SK-N-SH (cell line): ENCODE results near the gene LILRB4. TPM values are rescaled to one million over a fixed set of nuclear protein-coding genes. Genes with fewer than 3 reads are reported as not detected.

Experiments used
- CTCF ChIA-PET: fragments of 300-600, 350-600 bp; formaldehyde crosslinking; extraction: SDS; loops from one replicate; lab custom pipeline; 2021; lab: Yijun Ruan, JAX
- POLR2A ChIA-PET: fragments of 350-600 bp; sonication (Branson Sonifier 250); formaldehyde crosslinking; extraction: SDS; loops from one replicate; lab custom pipeline; 2020; ENCODE audit warnings: antibody characterized with exemption, inconsistent platforms; lab: Yijun Ruan, JAX
- DNase-seq: peaks from one replicate; pipeline ENCODE4 v3.0.0; 2012
- H2AFZ ChIP-seq: fragments of 200-600 bp; sonication (generic); 2 replicates; pipeline ENCODE4 v1.8.1; 2016; ENCODE audit warnings: antibody characterized with exemption, mild to moderate bottlenecking, low read depth
- H3F3A ChIP-seq: fragments of 200-600 bp; sonication (generic); replicated peaks from 2 replicates; pipeline ENCODE3; 2016; ENCODE audit warnings: antibody characterized with exemption, mild to moderate bottlenecking; ENCODE audit not compliant: insufficient read depth
- H3K27ac ChIP-seq, 2 experiments: fragments of 200-500 bp in 1 of 2; fragments of 200-600 bp in 1 of 2; sonication (Bioruptor generic) in 1 of 2; sonication (generic), shearing (Covaris generic) in 1 of 2; 2 replicates each; pipeline versions ENCODE4 v1.5.1 to v1.6.1; 2014 to 2016; ENCODE audit warnings: low read depth in 2 of 2, inconsistent platforms in 1 of 2, low read length in 1 of 2, mild to moderate bottlenecking in 1 of 2, mixed read lengths in 1 of 2
- H3K27me3 ChIP-seq: fragments of 200-600 bp; sonication (generic), shearing (Covaris generic); 2 replicates; pipeline ENCODE4 v1.6.1; 2016; ENCODE audit warnings: mixed run types; ENCODE audit not compliant: insufficient read depth
- H3K36me3 ChIP-seq, 2 experiments: fragments of 200-500 bp in 1 of 2; fragments of 200-600 bp in 1 of 2; sonication (Bioruptor generic) in 1 of 2; sonication (generic) in 1 of 2; replicated peaks in 1 of 2; 2 replicates each; pipeline versions ENCODE3 to v1.5.1; 2014 to 2016; ENCODE audit warnings: low read length in 1 of 2, mild to moderate bottlenecking in 1 of 2; ENCODE audit not compliant: insufficient read depth in 2 of 2, control insufficient read depth in 1 of 2
- H3K4me1 ChIP-seq, 2 experiments: fragments of 200-500 bp in 1 of 2; fragments of 200-600 bp in 1 of 2; sonication (Bioruptor generic) in 1 of 2; sonication (generic), shearing (Covaris generic) in 1 of 2; 2 replicates each; pipeline versions ENCODE4 v1.5.1 to v1.6.1; 2014 to 2016; ENCODE audit warnings: low read depth in 1 of 2, low read length in 1 of 2, mixed run types in 1 of 2; ENCODE audit not compliant: insufficient read depth in 2 of 2, control insufficient read depth in 1 of 2
- H3K4me2 ChIP-seq: fragments of 200-600 bp; sonication (generic), shearing (Covaris generic); 2 replicates; pipeline ENCODE4 v1.6.1; 2017; ENCODE audit warnings: mixed run types
- H3K4me3 ChIP-seq, 2 experiments: fragments of 200-500 bp in 1 of 2; fragments of 200-600 bp in 1 of 2; sonication (Bioruptor generic) in 1 of 2; sonication (generic), shearing (Covaris generic) in 1 of 2; 2 replicates each; pipeline versions ENCODE4 v1.5.1 to v1.8.1; 2014 to 2016; ENCODE audit warnings: low read depth in 2 of 2, inconsistent platforms in 1 of 2, low read length in 1 of 2, mild to moderate bottlenecking in 1 of 2, mixed read lengths in 1 of 2, moderate library complexity in 1 of 2
- H3K79me2 ChIP-seq: fragments of 200-600 bp; sonication (generic); 2 replicates; pipeline ENCODE4 v1.8.1; 2017; ENCODE audit warnings: mild to moderate bottlenecking; ENCODE audit not compliant: insufficient read depth
- H3K9ac ChIP-seq: fragments of 200-600 bp; sonication (generic); 2 replicates; pipeline ENCODE4 v1.6.1; 2017; ENCODE audit warnings: mixed run types
- H3K9me2 ChIP-seq: fragments of 200-600 bp; sonication (generic); 2 replicates; pipeline ENCODE4 v1.6.1; 2017; ENCODE audit warnings: mixed run types
- H3K9me3 ChIP-seq: fragments of 200-600 bp; sonication (generic); 2 replicates; pipeline ENCODE4 v1.6.1; 2017; ENCODE audit warnings: mixed run types, mild to moderate bottlenecking, moderate library complexity
- H4K20me1 ChIP-seq: fragments of 200-600 bp; sonication (generic); 2 replicates; pipeline ENCODE4 v1.6.1; 2017; ENCODE audit warnings: mild to moderate bottlenecking, mixed run types; ENCODE audit not compliant: insufficient read depth
- CHD2 ChIP-seq: fragments of 150-350 bp; IDR thresholded peaks from 2 replicates; pipeline ENCODE4 v1.6.1; 2018; ENCODE audit warnings: low read length; ENCODE audit not compliant: partially characterized antibody
- ELF1 ChIP-seq: IDR thresholded peaks from 2 replicates; pipeline ENCODE4 v1.4.0; 2012
- EP300 ChIP-seq, 2 experiments: IDR thresholded peaks; 2 replicates each; pipeline versions ENCODE4 v1.4.0 to v1.6.1; 2012; ENCODE audit warnings: borderline replicate concordance in 1 of 2, low read depth in 1 of 2, low read length in 1 of 2
- GABPA ChIP-seq: IDR thresholded peaks from 2 replicates; pipeline ENCODE4 v1.4.0; 2012; ENCODE audit warnings: low read depth, mild to moderate bottlenecking
- GATA2 ChIP-seq: sonication (generic); formaldehyde crosslinking; IDR thresholded peaks from 2 replicates; pipeline ENCODE4 v1.5.0; 2020; ENCODE audit warnings: mild to moderate bottlenecking, missing genetic modification reagents
- JUND ChIP-seq: IDR thresholded peaks from 2 replicates; pipeline ENCODE4 v1.4.0; 2012
- MXI1 ChIP-seq: IDR thresholded peaks from 2 replicates; pipeline ENCODE4 v1.6.1; 2012; ENCODE audit warnings: mild to moderate bottlenecking, low read depth, low read length, improper control_type of control experiment
- RAD21 ChIP-seq: IDR thresholded peaks from 2 replicates; pipeline ENCODE4 v1.6.1; 2012; ENCODE audit warnings: mild to moderate bottlenecking, low read length
- RFX5 ChIP-seq: IDR thresholded peaks from 2 replicates; pipeline ENCODE4 v1.6.1; 2012; ENCODE audit warnings: mild to moderate bottlenecking, improper control_type of control experiment, low read length
- SIN3A ChIP-seq: IDR thresholded peaks from 2 replicates; pipeline ENCODE4 v1.6.1; 2012; ENCODE audit warnings: low read depth, mild to moderate bottlenecking, low read length, moderate library complexity, borderline replicate concordance
- TAF1 ChIP-seq: IDR thresholded peaks from 2 replicates; pipeline ENCODE4 v1.6.1; 2012; ENCODE audit warnings: low read depth, mild to moderate bottlenecking, low read length, moderate library complexity, borderline replicate concordance
- TEAD4 ChIP-seq: IDR thresholded peaks from 2 replicates; pipeline ENCODE4 v1.4.0; 2012; ENCODE audit warnings: mild to moderate bottlenecking, borderline replicate concordance; ENCODE audit not compliant: insufficient read depth
- WGBS: methylation state at CpG from one replicate; pipeline ENCODE4 v1.1.6; 2017; ENCODE audit warnings: low lambda C conversion rate; 5-methylcytosine and 5-hydroxymethylcytosine counted together
- polyA plus RNA-seq, 3 experiments: library from polyadenylated mRNA; depleted of rRNA; stranded (reverse); fragments of >200 nt; gene quantifications; 2 replicates each; pipeline ENCODE4 v1.2.3, GENCODE V29; 2012
- TF ChIP-seq, protein P1 (sequence below): IDR thresholded peaks from 2 replicates; pipeline ENCODE4; 2012
- TF ChIP-seq, protein P2 (sequence below): fragments of 200-600 bp; sonication (generic); IDR thresholded peaks from 2 replicates; pipeline ENCODE4 v1.6.1; 2017; ENCODE audit warnings: antibody characterized with exemption, mild to moderate bottlenecking, moderate library complexity
- TF ChIP-seq, protein P3 (sequence below): IDR thresholded peaks from 2 replicates; pipeline ENCODE4 v1.4.0; 2012; ENCODE audit warnings: low read depth, borderline replicate concordance
- TF ChIP-seq, protein P4 (sequence below): IDR thresholded peaks from 2 replicates; pipeline ENCODE4 v1.4.0; 2012; ENCODE audit warnings: low read depth, borderline replicate concordance

Gene LILRB4
- polyA plus RNA-seq (2012; rRNA removed), result not detected in 2 replicates
- polyA plus RNA-seq (2012; cell fraction: cytosol; rRNA removed), result not detected in 2 replicates
- polyA plus RNA-seq (2012; cell fraction: nucleus; rRNA removed), result not detected in 2 replicates

DNA sequence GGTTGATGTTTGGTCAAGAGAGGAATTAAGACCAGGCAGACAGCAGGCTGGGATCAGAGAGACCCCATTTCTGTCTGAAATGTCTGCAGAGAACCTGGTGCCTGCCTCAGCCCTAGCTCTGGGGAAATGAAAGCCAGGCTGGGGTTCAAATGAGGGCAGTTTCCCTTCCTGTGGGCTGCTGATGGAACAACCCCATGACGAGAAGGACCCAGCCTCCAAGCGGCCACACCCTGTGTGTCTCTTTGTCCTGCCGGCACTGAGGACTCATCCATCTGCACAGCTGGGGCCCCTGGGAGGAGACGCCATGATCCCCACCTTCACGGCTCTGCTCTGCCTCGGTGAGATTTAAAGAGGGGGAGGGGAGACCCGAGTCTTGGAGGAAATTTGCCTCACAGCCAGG is at the start of gene LILRB4:
TSS of gene LILRB4 (plus strand) at position 256 of the 400 bp plus-strand sequence. CDS start at position 305, 49 bp downstream.
- DNase-seq, result no peak
- ChIA-PET POLR2A (no interaction called here), CTCF (interaction anchor here (2.2 to 5.2 kb wide), 2 partner anchors 10 to 12 kb away, joined by 11 to 34 read pairs; no protein-coding TSS in a partner anchor)
- H4K20me1 ChIP-seq, result no peaks in the 10 kb centered on the region
- no peaks in the 10 kb centered on the region for H3K9me2 ChIP-seq
- H3K79me2 ChIP-seq, result no peaks in the 10 kb centered on the region
- no peak within 1 kb of the TSS for H3K27ac ChIP-seq
- H3K4me2 ChIP-seq, result no peak within 1 kb of the TSS
- no peaks in the 10 kb centered on the region for H3F3A ChIP-seq
- no peaks in the 10 kb centered on the region for H3K36me3 ChIP-seq
- H3K4me1 ChIP-seq, result no peaks in the 10 kb centered on the region
- no peaks in the 10 kb centered on the region for H3K9me3 ChIP-seq
- H3K4me3 ChIP-seq, result no peak within 1 kb of the TSS
- no peak for TF ChIP-seq SIN3A
- TF ChIP-seq ELF1, result no peak
- TF ChIP-seq TAF1, result no peak
- TF ChIP-seq RAD21, result no peak
- no peak for TF ChIP-seq EP300 (IDR thresholded peaks at IDR 0.05; ENCODE audit: borderline replicate concordance in 1 of 2, low read depth in 1 of 2, low read length in 1 of 2)
- peaks cover 31% of the 10 kb centered on the region; the same call in 1 of the 2 replicates for H3K27me3 ChIP-seq
- no CpG with 5 or more reads among the region's 7 CpGs for WGBS
- no peak within 1 kb of the TSS for H3K9ac ChIP-seq
- H2AFZ ChIP-seq, result no peak within 1 kb of the TSS

DNA sequence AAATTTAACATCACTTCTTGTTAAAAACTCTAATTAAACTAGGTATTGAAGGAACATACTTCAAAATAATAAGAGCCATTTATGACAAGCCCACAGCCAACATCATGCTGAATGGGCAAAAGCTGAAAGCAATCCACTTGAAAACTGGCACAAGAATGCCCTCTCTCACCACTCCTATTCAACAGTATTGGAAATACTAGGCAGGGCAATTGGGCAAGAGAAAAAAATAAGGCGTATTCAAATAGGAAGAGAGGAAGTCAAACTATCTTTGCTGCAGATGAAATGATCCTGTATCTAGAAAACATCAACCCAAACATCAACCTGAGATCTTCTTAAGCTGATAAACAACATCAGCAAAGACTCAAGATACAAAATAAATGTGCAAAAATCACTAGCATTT is 48.1 kb upstream of the LILRB4 start:
- POLR2A ChIA-PET, result no interaction called here
- CTCF ChIA-PET, result interaction anchor here (0.7 kb wide), 1 partner anchor 591 kb away, joined by 3 read pairs; no protein-coding TSS in a partner anchor
- H3K79me2 ChIP-seq, result no peaks in the 10 kb centered on the region

More for the DNA sequence above, 48.1 kb upstream of the LILRB4 start:
- Histone ChIP-seq H3K27me3 (no peaks in the 10 kb centered on the region), H3K4me3 (no peak overlapping the region), H3K9me2 (no peaks in the 10 kb centered on the region), H3F3A (no peaks in the 10 kb centered on the region), H3K27ac (no peak overlapping the region), H3K4me1 (no peaks in the 10 kb centered on the region), H3K9me3 (no peaks in the 10 kb centered on the region), H3K4me2 (no peak overlapping the region), H2AFZ (no peak overlapping the region), H4K20me1 (no peaks in the 10 kb centered on the region), H3K9ac (no peak overlapping the region), H3K36me3 (no peaks in the 10 kb centered on the region)
- DNase-seq, result no peak
- TF ChIP-seq RFX5, result no peak
- TF ChIP-seq, protein P1, sequence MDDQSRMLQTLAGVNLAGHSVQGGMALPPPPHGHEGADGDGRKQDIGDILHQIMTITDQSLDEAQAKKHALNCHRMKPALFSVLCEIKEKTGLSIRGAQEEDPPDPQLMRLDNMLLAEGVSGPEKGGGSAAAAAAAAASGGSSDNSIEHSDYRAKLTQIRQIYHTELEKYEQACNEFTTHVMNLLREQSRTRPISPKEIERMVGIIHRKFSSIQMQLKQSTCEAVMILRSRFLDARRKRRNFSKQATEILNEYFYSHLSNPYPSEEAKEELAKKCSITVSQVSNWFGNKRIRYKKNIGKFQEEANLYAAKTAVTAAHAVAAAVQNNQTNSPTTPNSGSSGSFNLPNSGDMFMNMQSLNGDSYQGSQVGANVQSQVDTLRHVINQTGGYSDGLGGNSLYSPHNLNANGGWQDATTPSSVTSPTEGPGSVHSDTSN, result no peak
- TF ChIP-seq EP300 (IDR thresholded peaks at IDR 0.05; ENCODE audit: borderline replicate concordance in 1 of 2, low read depth in 1 of 2, low read length in 1 of 2), result no peak
- no peak for TF ChIP-seq JUND
- TF ChIP-seq, protein P2, sequence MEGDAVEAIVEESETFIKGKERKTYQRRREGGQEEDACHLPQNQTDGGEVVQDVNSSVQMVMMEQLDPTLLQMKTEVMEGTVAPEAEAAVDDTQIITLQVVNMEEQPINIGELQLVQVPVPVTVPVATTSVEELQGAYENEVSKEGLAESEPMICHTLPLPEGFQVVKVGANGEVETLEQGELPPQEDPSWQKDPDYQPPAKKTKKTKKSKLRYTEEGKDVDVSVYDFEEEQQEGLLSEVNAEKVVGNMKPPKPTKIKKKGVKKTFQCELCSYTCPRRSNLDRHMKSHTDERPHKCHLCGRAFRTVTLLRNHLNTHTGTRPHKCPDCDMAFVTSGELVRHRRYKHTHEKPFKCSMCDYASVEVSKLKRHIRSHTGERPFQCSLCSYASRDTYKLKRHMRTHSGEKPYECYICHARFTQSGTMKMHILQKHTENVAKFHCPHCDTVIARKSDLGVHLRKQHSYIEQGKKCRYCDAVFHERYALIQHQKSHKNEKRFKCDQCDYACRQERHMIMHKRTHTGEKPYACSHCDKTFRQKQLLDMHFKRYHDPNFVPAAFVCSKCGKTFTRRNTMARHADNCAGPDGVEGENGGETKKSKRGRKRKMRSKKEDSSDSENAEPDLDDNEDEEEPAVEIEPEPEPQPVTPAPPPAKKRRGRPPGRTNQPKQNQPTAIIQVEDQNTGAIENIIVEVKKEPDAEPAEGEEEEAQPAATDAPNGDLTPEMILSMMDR, result no peak
- no peak for TF ChIP-seq MXI1
- TF ChIP-seq, protein P3, sequence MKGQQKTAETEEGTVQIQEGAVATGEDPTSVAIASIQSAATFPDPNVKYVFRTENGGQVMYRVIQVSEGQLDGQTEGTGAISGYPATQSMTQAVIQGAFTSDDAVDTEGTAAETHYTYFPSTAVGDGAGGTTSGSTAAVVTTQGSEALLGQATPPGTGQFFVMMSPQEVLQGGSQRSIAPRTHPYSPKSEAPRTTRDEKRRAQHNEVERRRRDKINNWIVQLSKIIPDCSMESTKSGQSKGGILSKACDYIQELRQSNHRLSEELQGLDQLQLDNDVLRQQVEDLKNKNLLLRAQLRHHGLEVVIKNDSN, result no peak
- TF ChIP-seq, protein P4, sequence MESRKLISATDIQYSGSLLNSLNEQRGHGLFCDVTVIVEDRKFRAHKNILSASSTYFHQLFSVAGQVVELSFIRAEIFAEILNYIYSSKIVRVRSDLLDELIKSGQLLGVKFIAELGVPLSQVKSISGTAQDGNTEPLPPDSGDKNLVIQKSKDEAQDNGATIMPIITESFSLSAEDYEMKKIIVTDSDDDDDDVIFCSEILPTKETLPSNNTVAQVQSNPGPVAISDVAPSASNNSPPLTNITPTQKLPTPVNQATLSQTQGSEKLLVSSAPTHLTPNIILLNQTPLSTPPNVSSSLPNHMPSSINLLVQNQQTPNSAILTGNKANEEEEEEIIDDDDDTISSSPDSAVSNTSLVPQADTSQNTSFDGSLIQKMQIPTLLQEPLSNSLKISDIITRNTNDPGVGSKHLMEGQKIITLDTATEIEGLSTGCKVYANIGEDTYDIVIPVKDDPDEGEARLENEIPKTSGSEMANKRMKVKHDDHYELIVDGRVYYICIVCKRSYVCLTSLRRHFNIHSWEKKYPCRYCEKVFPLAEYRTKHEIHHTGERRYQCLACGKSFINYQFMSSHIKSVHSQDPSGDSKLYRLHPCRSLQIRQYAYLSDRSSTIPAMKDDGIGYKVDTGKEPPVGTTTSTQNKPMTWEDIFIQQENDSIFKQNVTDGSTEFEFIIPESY, result no peak
- no peak for TF ChIP-seq CHD2
- no peak for TF ChIP-seq GATA2 (CRISPR knock-in tag)
- no peak for TF ChIP-seq SIN3A
- no peak for TF ChIP-seq TEAD4
- no peak for TF ChIP-seq GABPA
- 10% methylated on average over 1 of the region's 1 CpG for WGBS
